ENCODE results near the gene CSNK1A1L. TPM values are rescaled to one million over a fixed set of nuclear protein-coding genes. Genes with fewer than 3 reads are reported as not detected.

Gene CSNK1A1L
- total and polyA plus RNA-seq, 2 of the 4 experiments (the other 2 are of a cell fraction) = not detected

GRCh38 chr13:37132211-37132610 is 26.7 kb upstream of the CSNK1A1L start:
- TF ChIP-seq FOS (IDR thresholded peaks at IDR 0.05; ENCODE audit: low read depth, low read length) = no peak
- TF ChIP-seq CTCF (conservative IDR thresholded peaks at IDR 0.05; ENCODE audit: low read depth, low read length) = no peak
- no peak for TF ChIP-seq BHLHE40 (IDR thresholded peaks at IDR 0.05; ENCODE audit: low read depth, low read length)
- H3K4me1 ChIP-seq (ENCODE audit: control insufficient read depth, insufficient read depth, low read length) = peaks cover 6% of the 10 kb centered on the region
- intact Hi-C loops (cut with micrococcal nuclease) = no loop called here

More at GRCh38 chr13:37132211-37132610, 26.7 kb upstream of the CSNK1A1L start:
- H3K9ac ChIP-seq (ENCODE audit: low read depth, low read length) = no peak overlapping the region
- H3K18ac ChIP-seq (ENCODE audit: low read depth, low read length) = no peak overlapping the region
- H3K4me2 ChIP-seq (ENCODE audit: low read depth, low read length) = no peak overlapping the region
- H3K14ac ChIP-seq (replicated peaks; ENCODE audit: low read depth, low read length) = no peak overlapping the region
- no peak overlapping the region for H2AK9ac ChIP-seq (replicated peaks; ENCODE audit: low read depth, low read length, poor library complexity)
- no peak overlapping the region for H2AFZ ChIP-seq (replicated peaks; ENCODE audit: low read length, poor library complexity)
- H3K9me3 ChIP-seq (ENCODE audit: control insufficient read depth, insufficient read depth, low read length) = no peaks in the 10 kb centered on the region
- no peak overlapping the region for H3K4ac ChIP-seq (ENCODE audit: low read depth, low read length)
- no peaks in the 10 kb centered on the region for H4K20me1 ChIP-seq (ENCODE audit: insufficient read depth, low read length)
- H3K27ac ChIP-seq (ENCODE audit: insufficient read depth, low read length) = no peak overlapping the region
- no peak overlapping the region for H3K23ac ChIP-seq (ENCODE audit: low read depth, low read length)
- no peaks in the 10 kb centered on the region for H3K79me1 ChIP-seq (ENCODE audit: low read depth in 1 of 2, low read length in 2 of 2)
- no peak overlapping the region for H2BK120ac ChIP-seq (ENCODE audit: low read depth, low read length)
- DNase-seq = no peak
- no peak for ATAC-seq (ENCODE audit: low read depth)
- no peak overlapping the region for H2AK5ac ChIP-seq (ENCODE audit: low read depth, low read length)
- no peak overlapping the region for H4K5ac ChIP-seq (ENCODE audit: low read depth, low read length)
- no peak overlapping the region for H4K8ac ChIP-seq (ENCODE audit: low read depth in 2 of 2, low read length in 2 of 2)
- H3K4me3 ChIP-seq (ENCODE audit: insufficient read depth, low read depth, low read length) = no peak overlapping the region
- H3K27me3 ChIP-seq (ENCODE audit: control insufficient read depth, insufficient read depth, low read length) = no peaks in the 10 kb centered on the region
- no TSS peak for BruUV-seq (replicated peaks)
- no peaks in the 10 kb centered on the region; the same call in 1 of the 2 replicates for H3K9me1 ChIP-seq (ENCODE audit: insufficient read depth, low read length)
- H2BK20ac ChIP-seq (ENCODE audit: low read depth, low read length) = no peak overlapping the region
- no CpG with 5 or more reads among the region's 2 CpGs for WGBS, 2 experiments (ENCODE audit: extremely low coverage in 2 of 2, insufficient read length in 1 of 2)
- CTCF ChIA-PET = no interaction called here
- H3K36me3 ChIP-seq (ENCODE audit: control insufficient read depth, insufficient read depth, low read length) = no peaks in the 10 kb centered on the region
- POLR2A ChIA-PET (ENCODE audit: unreplicated experiment) = no interaction called here
- in situ Hi-C loops (cut with MboI; ENCODE audit: low sequenced_read_pairs) = no loop called here
- dilution Hi-C loops (cut with HindIII; ENCODE audit: low sequenced_read_pairs, unreplicated experiment) = no loop called here
- no peak overlapping the region for H3K56ac ChIP-seq (ENCODE audit: extremely low read depth, insufficient read depth, low read length)
- no peak overlapping the region for H2BK5ac ChIP-seq (ENCODE audit: low read depth, low read length, poor library complexity, severe bottlenecking)
- no peak overlapping the region for H4K91ac ChIP-seq (ENCODE audit: insufficient read depth, low read depth, low read length)
- H2BK15ac ChIP-seq (ENCODE audit: low read depth, low read length) = no peak overlapping the region

Measured in IMR-90 (cell line).